GM10847 (cell line): Measurements from ENCODE around the gene SLC9A3.

ENCODE experiments used
- POLR2A ChIP-seq: IDR thresholded peaks from 2 replicates; pipeline ENCODE4 v1.6.1; 2011; ENCODE audit not compliant: insufficient read length; ENCODE audit errors: extremely low read depth

SLC9A3 gene

GRCh38 chr5:525916-526315 lies 1.7 kb upstream of the SLC9A3 start:
- no peak for TF ChIP-seq POLR2A

GRCh38 chr5:524973-525761 lies 918 bp upstream of the SLC9A3 start:
- TF ChIP-seq POLR2A = no peak

DNA sequence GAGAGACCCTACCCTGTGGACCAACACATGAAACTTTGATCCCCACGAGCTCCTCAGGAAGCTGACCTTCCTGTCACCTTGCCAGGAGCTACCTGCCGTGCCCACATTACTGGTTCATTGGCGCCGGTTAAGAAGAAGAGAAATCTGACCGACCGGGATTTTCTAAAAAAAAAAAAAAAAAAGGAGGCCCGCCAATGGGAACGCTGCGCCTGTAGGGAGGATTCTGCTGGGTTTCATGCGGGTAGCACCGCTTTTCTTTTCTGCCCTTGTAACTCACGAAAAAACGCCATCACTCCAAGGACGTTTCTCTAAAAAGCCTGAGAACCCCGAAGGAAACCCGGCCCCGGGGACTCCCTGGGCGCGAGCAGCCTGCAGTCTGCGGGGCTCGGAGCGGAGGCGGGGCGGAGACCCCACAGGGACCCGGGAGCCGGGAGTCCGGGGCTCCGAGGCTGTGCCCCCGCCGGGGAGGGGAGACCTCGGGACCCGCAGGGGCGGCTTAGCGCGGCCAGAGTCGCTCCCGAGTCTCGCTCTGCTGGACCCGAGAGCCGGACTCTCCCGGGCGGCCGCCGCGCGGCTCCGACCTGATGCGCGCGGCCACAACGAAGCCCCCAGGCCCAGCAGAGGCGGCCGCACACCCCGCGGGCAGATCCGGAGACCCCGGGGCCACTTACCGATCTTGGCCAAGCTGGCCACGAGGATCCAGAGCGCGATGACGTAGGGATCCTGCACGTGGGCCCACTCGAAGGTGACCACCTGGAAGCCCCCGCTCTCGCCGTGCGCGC lies 617 bp downstream of the SLC9A3 start:
- no peak for TF ChIP-seq POLR2A

GRCh38 chr5:522899-523440 lies 1.3 kb downstream of the SLC9A3 start:
- TF ChIP-seq POLR2A = no peak

GRCh38 chr5:522116-522515 lies 2.1 kb downstream of the SLC9A3 start:
- no peak for TF ChIP-seq POLR2A

GRCh38 chr5:521680-522079 lies 2.6 kb downstream of the SLC9A3 start:
- TF ChIP-seq POLR2A = no peak

- TF ChIP-seq POLR2A = no peak
These were observed 3.4 kb downstream of the SLC9A3 start for GRCh38 chr5:520850-521226.

- no peak for TF ChIP-seq POLR2A
These were observed 3.9 kb downstream of the SLC9A3 start for GRCh38 chr5:520196-520849.

DNA sequence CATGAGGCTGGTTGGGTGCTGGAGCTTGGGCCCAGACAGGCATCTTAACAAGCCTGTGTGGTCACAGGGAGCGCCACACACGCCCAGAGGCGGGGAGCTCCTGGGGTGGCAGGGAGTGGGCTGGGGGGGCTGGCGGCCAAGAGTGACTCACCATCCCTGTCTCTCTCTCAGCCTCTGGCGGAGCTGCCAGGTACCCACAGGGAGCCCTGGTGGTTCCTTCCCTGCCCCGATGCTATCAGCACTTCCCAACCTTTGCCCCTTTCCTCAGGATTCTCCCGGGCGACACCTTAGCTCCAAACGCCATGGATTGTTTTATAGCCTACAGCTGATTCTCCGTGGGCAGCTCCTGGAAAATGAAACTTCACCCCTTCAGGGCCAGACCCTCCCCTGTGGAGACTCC lies 5.5 kb downstream of the SLC9A3 start:
- TF ChIP-seq POLR2A = no peak

DNA sequence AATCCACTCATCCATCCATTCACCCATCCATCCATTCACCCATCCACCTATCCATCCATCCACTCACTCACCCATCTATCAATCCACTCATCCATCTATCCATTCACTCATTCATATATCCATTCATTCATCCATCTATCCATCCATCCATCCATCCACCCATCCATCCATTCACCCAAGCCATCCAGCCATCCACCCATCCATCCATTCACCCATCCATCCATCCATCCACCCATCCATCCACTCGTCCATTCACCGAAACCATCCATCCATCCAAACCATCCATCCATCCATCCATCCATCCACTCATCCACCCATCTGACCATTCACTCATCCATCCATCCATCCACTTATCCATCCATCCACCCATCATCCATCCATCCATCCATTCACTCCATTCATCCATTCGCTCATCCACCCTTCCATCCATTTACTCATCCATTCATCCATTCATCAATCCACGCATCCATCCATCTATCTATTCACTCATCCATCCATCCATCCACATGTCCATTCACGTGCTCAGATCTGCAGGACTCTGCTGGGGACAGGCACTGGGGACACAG lies 6.6 kb downstream of the SLC9A3 start:
- TF ChIP-seq POLR2A = no peak

DNA sequence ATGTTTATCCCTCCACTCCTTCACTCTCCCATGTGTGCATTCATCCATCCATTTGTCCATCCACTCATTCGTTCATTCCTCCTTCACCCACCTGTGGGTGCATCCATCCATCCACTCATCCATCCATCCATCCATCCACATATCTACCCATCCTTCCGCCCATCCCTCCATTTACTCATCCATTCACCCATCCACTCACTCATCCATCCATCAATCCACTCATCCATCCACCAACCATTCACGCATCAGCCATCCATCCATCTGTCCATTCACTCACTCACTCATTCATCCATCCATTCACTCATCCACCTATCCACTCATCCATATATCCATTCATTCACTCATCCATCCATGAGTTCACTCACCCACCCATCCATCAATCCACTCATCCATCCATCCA lies 7.3 kb downstream of the SLC9A3 start:
- TF ChIP-seq POLR2A = no peak

DNA sequence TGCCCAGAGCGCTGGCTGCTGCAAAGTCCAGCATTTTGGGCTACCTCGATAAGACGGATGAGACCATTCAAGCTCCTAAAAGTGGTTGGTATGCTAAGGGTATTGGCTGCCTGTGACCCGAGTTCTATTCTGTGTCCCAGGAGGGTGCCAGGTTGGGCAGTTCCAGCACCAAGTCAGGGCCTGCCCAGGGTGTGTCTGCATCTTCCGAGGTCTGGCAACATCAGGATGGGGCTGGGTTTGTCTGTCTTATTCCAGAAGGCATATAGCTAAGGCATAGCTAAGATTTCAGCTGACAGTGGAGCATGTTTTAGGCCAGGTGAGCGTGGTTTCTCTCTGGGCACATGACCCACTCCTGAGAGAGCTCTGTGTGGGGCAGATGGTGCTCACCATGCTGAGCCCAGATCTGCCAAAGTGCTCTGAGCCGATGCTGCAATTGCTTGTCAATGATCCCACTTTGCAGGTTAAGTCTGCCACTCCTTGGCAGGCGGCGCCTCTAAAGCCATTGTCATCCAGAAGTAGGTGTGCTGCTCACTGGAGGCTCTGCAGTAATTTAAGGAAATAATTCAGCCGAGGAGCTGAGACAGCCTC lies 7.8 kb downstream of the SLC9A3 start:
- no peak for TF ChIP-seq POLR2A

- no peak for TF ChIP-seq POLR2A
These were observed 8.9 kb downstream of the SLC9A3 start for GRCh38 chr5:515273-515836.

DNA sequence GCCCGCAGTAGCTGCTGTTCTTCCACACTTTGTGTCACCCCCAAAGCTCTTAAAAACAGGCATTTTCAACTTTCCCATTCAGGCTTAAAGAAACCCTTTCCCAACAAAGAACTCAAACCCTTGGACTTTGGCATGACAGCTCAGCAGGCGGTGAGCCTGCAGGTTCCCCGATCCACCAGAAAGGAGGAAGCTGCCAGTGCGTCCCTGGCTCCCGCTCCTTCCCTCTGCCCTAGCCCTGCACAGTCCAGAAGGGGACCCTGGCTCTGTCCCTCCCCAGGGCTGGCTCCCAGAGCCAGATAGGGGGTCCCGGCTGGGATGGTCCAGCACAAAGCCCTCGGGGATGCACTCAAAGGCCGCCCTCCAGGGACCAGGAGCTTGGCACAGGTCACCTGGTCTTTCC lies 9.6 kb downstream of the SLC9A3 start:
- TF ChIP-seq POLR2A = no peak

DNA sequence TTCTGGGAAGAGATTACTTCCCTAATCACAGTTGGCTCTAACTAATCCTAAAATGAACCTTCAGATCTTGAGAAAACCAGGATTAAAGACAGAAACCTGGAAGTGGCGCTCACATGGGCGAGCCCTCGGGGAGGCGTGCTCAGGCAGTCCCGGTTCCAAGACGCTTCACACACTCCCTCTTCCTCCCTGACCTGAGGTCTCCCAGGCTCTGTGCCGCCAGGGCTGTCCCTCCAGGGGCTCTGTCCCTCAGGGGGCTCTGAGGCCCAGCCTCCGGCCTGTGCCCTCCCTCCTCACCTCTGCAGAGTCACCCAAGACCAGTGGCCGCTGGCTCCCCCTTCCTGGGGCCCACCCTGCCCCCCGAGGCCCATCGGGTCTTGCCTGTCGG lies 10.2 kb downstream of the SLC9A3 start:
- TF ChIP-seq POLR2A = no peak
